Right lung (tissue), 10 donors: Measurements from ENCODE around the gene RNF20. TPM values are rescaled to one million over a fixed set of nuclear protein-coding genes. Genes with fewer than 3 reads are reported as not detected.
"Not testable (repeated sequence)": the region's sequence is repeated elsewhere in the genome, so short reads cannot be mapped to it uniquely, and the experiment has no call there.

Experiments
- DNase-seq, 2 donors: peaks; one replicate each; pipeline ENCODE4 v3.0.0-alpha.2; 2013
- long read RNA-seq, 8 donors: transcript quantifications; one replicate each; lab custom pipeline, GENCODE V29; 2026
- polyA plus RNA-seq, 5 donors: library from polyadenylated mRNA; unstranded; fragments of 120-200 nt; gene quantifications; one replicate each; pipeline versions ENCODE4 v1.2.1 to v1.2.3, GENCODE V29; 2013; ENCODE audit warnings: inconsistent platforms in 1 of 5, low replicate concordance in 1 of 5; ENCODE audit not compliant: insufficient read length in 5 of 5, insufficient read depth in 1 of 5

Gene RNF20
- 10 to 100 TPM; 41.5 to 61.8 (median 58.2) TPM for polyA plus RNA-seq
- long read RNA-seq, donor 1, partial matches to known transcripts = 29 of 31 reads
- long read RNA-seq, donor 1, other reads (novel, unspliced or antisense) = 0 of 31 reads
- long read RNA-seq, donor 2, partial matches to known transcripts = 6 of 8 reads
- long read RNA-seq, donor 2, other reads (novel, unspliced or antisense) = 0 of 8 reads
- long read RNA-seq, donor 3, partial matches to known transcripts = 8 of 8 reads
- long read RNA-seq, donor 3, other reads (novel, unspliced or antisense) = 0 of 8 reads
- long read RNA-seq, donor 4, partial matches to known transcripts = 18 of 19 reads
- long read RNA-seq, donor 4, other reads (novel, unspliced or antisense) = 0 of 19 reads
- long read RNA-seq, donor 5, partial matches to known transcripts = 24 of 26 reads
- long read RNA-seq, donor 5, other reads (novel, unspliced or antisense) = 0 of 26 reads
- long read RNA-seq, donor 6, partial matches to known transcripts = 10 of 13 reads
- long read RNA-seq, donor 6, other reads (novel, unspliced or antisense) = 0 of 13 reads
- long read RNA-seq, donor 7, partial matches to known transcripts = 41 of 43 reads
- long read RNA-seq, donor 7, other reads (novel, unspliced or antisense) = 0 of 43 reads
- long read RNA-seq, donor 8, partial matches to known transcripts = 5 of 5 reads
- long read RNA-seq, donor 8, other reads (novel, unspliced or antisense) = 0 of 5 reads

DNA sequence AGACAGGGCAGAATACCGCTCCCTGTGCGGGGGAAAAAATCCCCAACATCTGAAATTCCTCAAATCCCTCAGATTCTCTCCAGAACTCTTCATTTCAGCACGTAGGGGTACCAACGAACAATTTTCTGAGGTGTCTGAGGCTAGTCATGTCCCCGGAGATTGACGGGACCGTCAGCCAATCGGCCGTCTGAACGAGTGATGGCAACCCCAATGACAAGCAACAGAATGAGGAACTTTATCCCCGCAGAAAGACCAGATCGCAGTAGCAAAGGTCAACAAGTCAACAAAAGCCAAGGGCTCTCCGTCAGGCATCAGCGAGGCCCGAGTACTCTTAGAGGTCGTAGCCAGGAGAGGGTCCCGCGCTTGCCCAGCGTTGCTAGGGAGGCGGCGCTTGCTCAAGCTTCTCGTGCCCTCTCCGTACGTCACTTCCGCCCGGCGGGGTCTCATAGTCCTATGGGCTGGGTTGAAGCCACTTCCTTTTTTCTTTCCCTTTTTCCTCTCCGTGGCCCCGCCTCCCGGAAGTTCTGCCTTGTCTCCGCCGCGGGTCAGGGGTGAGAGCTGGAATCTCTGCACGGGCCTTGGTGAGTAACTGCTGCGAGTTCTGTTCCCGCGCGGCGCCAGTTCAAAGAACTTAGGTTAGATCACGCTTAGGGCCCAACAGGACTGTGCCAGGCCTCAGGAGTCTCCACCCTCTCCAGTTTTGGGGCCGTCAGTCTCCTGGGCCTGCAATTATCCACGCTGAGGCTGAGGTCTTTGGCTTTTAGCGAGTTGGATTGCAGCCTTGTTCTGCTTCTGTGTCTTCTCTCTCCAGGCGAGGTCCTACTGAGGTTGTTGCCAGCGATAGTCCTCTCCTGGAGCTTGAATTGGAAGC is at the start of gene RNF20:
Gene RNF20 (plus strand): TSS at position 520 of the 871 bp plus-strand sequence. CDS start 1,571 bp downstream, outside the sequence.
- DNase-seq = peak; percentile 99

- no peak for DNase-seq
Observed at GRCh38 chr9:101484046-101484445, 49.6 kb upstream of the RNF20 start.

DNA sequence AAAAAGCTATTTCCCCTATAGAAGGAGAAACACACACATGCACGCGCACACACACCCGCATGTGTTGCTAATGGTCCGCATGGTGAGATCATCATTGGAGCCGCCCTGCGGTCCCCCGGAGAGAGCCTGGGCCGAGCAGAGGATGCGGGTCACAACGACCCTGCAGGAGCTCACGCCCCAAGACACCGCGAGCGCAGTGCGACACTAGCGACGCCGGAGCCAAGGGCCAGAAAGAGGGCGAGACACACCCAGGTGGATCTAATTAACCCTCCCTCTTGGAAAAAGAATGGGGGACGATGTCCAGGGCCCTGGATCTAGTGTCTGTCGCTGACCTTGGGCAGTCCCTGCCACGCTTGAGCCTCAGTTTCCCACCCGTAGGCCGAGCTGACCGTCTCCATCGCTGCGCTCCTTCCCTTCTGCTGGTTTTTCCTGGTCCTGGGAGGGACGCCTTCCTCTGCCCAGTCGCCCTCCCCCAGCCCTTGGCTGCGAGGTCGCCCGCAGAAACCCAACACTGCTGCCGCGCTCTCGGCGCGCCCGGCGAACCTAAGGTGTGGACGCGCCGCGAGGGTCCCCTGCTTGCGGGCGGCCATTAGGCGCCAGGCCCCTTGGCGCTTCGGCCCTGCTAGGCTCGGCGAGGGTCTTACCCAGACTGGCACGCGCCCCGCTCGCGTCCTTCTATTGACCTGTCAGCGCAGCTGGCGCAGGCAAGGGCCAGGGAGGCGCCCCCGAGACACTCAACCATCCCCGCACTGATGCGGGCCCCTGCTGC is 47.5 kb upstream of the RNF20 start:
- peak; percentile 37 to 62 for DNase-seq

GRCh38 chr9:101486693-101487442 is 46.8 kb upstream of the RNF20 start:
- peak; percentile 65 to 69 for DNase-seq

- DNase-seq = no peak
Observed at GRCh38 chr9:101487443-101487840, 46.2 kb upstream of the RNF20 start.

- no peak for DNase-seq
Observed at GRCh38 chr9:101495810-101496209, 37.8 kb upstream of the RNF20 start.

DNA sequence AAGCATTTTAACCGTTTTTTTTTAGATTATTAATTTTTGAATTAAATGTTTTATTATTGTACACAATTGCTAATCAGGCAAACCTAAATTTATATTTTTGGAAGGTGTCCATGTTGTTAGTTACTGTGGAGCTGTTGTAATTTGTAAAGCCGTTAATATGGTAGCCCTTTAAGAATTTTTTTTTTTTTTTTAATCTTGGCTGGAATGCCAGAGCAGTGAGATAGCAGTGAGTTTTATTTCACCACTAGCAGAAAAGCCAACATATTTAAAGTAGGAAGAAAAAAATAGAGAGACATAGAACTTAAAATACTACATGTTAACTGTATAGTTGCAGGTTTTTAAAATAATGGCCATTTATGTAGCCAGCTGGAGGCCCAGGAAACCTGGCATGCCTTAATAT is 35.3 kb upstream of the RNF20 start:
- no peak for DNase-seq

DNA sequence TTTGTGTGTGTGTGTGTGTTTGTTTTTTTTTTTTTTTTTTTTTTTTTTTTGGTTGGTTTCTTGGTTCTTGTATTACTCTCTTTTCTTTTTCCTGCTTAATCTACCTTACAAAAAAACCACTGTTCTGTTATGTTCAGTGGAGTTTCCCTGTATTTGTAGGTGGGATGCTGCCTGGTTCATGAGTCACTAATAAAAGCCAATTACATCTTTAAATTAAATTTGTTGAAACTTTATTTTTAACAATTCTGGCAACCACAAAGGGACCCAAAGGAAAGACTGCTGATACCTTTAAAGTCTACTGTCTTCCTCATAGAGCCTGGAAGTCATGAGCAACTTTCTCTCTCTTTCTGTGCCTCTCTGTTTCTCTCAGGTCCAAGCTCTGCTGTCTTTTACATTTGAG is 29.5 kb upstream of the RNF20 start:
- no peak for DNase-seq

- DNase-seq = no peak
Observed at GRCh38 chr9:101508211-101508610, 25.4 kb upstream of the RNF20 start.

DNA sequence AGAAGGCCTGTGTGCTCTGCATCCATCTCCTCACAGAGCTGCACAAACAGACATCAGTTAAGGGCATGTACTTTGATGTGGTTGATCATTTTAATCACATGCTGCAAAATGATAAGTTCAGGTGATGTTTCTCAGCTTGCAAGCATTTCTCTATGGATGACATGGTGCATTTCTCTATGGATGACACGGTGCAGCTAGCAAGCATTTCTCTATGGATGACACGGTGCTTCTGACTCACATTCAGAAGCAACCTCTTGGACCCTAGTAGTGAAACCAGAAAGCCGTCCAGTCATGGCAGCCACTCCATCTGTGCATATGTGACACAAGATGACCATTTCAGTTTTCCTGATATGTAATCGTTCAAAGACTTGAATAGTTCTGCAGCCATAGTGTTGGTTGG is 24.1 kb upstream of the RNF20 start:
- DNase-seq = no peak

GRCh38 chr9:101510459-101510858 is 23.2 kb upstream of the RNF20 start:
- DNase-seq = no peak

DNA sequence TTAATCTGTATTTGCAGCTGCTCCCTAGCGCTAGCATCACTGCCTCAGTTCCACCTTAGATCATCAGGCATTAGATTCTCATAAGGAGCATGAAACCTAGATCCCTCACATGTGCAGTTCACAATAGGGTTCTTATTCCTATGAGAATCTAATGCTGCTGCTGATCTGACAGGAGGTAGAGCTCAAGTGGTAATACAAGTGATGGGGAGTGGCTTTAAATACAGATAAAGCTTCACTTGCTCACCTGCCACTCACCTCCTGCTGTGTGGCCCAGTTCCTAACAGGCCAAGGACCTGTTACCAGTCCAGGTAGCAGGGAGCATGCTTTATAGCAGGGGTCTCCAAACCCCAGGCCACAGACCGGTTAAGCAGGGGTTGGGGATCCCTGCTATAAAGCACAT is 22.6 kb upstream of the RNF20 start:
- DNase-seq = no peak

DNA sequence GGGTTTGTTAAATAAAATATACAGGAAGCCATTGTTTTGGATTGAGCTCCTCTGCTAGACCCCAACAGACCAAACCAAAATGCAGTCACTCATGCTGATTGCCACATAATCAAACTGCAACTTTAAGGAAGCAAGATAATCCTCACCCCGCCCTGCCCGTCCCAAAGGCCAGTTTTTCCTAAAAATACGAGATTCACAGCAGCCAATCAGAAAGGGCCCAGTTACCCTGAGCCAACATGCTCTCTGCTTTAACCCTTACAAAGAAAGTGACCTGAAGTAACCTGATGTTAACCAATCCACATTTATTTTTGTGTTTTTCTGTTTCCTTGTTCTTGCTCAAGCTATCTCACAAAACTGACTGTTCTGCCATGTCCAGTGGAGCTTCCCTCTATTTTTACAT is 21.5 kb upstream of the RNF20 start:
- DNase-seq = no peak

DNA sequence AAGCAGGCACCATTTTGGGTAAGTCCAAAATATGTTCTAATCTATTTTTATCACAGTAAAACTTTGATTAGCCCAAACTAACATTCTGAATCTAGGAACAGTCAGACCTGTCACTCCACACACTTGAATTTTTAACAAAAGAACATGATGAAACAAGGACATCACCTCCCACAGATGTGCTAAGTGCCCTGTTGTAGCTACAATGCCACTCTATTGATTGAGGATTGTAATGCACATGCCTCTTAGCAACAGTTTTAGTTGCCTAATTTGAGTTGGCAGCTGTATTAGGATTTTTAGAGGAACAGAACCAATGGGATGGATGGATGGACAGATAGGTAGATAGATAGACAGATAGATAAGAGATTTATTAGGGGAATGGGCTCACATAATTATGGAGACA is 20.3 kb upstream of the RNF20 start:
- no peak for DNase-seq

DNA sequence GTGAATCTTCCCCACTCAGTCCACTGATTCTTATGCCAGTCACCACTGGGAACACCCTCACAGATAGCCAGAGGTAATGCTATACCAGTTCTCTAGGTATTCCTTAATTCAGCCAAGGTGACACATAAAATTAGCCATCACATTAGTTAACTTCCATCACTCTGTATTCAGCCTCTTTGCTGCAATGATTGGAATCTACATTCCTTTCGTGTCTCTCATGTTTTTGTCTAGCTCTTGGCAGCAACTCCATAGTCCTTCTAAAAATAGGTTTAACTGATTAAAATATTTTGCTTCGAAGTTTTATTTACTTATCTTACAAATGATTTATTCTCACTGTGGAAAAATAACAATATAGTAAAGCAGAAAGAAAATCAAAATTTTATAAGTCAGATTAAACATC is 19.6 kb upstream of the RNF20 start:
- no peak for DNase-seq

- no peak for DNase-seq
Observed at GRCh38 chr9:101516655-101517054, 17.0 kb upstream of the RNF20 start.

DNA sequence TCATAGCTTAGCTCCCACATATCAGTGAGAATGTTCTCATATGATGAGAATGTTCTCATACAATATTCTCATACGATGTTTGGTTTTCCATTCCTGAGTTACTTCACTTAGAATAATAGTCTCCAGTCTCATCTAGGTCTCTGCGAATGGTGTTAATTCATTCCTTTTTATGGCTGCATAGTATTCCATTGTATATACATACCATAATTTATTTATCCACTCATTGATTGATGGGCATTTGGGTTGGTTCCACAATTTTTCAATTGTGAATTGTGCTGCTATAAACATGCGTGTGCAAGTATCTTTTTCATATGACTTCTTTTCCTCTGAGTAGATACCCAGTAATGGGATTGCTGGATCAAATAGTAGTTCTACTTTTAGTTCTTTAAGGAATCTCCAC is 15.2 kb upstream of the RNF20 start:
- not testable (repeated sequence) for DNase-seq

- DNase-seq = no peak
Observed at GRCh38 chr9:101524371-101524770, 9.3 kb upstream of the RNF20 start.

- DNase-seq = no peak
Observed at GRCh38 chr9:101527066-101527465, 6.6 kb upstream of the RNF20 start.

DNA sequence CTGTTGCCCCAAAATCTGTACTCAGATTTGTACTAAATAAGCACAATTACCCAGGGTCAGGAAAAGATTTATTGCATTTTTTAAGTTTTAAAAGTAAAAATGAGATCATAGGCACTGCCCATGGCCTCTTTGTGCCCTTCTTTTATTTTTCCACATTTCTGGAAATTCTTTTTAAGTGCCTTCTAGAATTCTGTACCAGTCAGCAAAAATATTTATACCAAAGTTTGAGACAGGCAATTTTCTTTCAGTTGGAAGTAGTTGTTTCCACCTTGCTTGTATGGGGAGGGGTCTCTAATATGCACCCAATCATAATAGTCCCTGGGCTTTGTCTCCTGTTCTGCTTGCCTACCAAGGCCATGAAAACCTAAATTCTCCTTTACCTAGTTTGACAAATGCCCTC is 5.6 kb upstream of the RNF20 start:
- no peak for DNase-seq
